GM19452 (cell line): ENCODE results near the gene HECW1.
"Not testable (repeated sequence)": the region's sequence is repeated elsewhere in the genome, so short reads cannot be mapped to it uniquely, and the experiment has no call there.

Source experiments
- ATAC-seq: cut with Tn5 transposase; IDR thresholded peaks from one replicate; pipeline ENCODE4 v1.9.1; 2021; ENCODE audit not compliant: unreplicated experiment

Gene HECW1

GRCh38 chr7:43112459-43112940 is at the start of gene HECW1:
Gene HECW1, plus strand, starts transcription at chr7:43112647. Its CDS starts 131,259 bp downstream, at chr7:43243906.
- ATAC-seq, result no peak

- ATAC-seq, result no peak
Observed at GRCh38 chr7:43071604-43072003, 40.8 kb upstream of the HECW1 start.

GRCh38 chr7:43072530-43072929 is 39.9 kb upstream of the HECW1 start:
- ATAC-seq, result no peak

- not testable (repeated sequence) for ATAC-seq
Observed at GRCh38 chr7:43073811-43074210, 38.6 kb upstream of the HECW1 start.

GRCh38 chr7:43076189-43076605 is 36.2 kb upstream of the HECW1 start:
- no peak for ATAC-seq

- no peak for ATAC-seq
Observed at GRCh38 chr7:43076606-43077005, 35.8 kb upstream of the HECW1 start.

- ATAC-seq, result no peak
Observed at GRCh38 chr7:43077285-43077684, 35.2 kb upstream of the HECW1 start.

GRCh38 chr7:43077732-43078391 is 34.6 kb upstream of the HECW1 start:
- ATAC-seq, result no peak

GRCh38 chr7:43078794-43079193 is 33.7 kb upstream of the HECW1 start:
- ATAC-seq, result no peak

- ATAC-seq, result no peak
Observed at GRCh38 chr7:43081603-43082002, 30.8 kb upstream of the HECW1 start.

GRCh38 chr7:43083106-43083505 is 29.3 kb upstream of the HECW1 start:
- ATAC-seq, result no peak

GRCh38 chr7:43085017-43085416 is 27.4 kb upstream of the HECW1 start:
- ATAC-seq, result no peak

- no peak for ATAC-seq
Observed at GRCh38 chr7:43085992-43086391, 26.5 kb upstream of the HECW1 start.

- no peak for ATAC-seq
Observed at GRCh38 chr7:43092819-43093218, 19.6 kb upstream of the HECW1 start.

GRCh38 chr7:43096875-43097274 is 15.6 kb upstream of the HECW1 start:
- ATAC-seq, result no peak

GRCh38 chr7:43099750-43100149 is 12.7 kb upstream of the HECW1 start:
- no peak for ATAC-seq

- ATAC-seq, result no peak
Observed at GRCh38 chr7:43104874-43105520, 7.5 kb upstream of the HECW1 start.

GRCh38 chr7:43105521-43106120 is 6.8 kb upstream of the HECW1 start:
- ATAC-seq, result no peak

- peak; percentile 90 for ATAC-seq
Observed at GRCh38 chr7:43108255-43109011, 4.0 kb upstream of the HECW1 start.

GRCh38 chr7:43110791-43111535 is 1.5 kb upstream of the HECW1 start:
- no peak for ATAC-seq
